MCF 10A (cell line): ENCODE data around the gene MCOLN2. TPM values are rescaled to one million over a fixed set of nuclear protein-coding genes. Genes with fewer than 3 reads are reported as not detected.

Experiments
- BruUV-seq: library from RNA; stranded (reverse); fragments of 400-500 nt; replicated peaks from 2 replicates; lab custom pipeline; 2021; lab: Mats Ljungman, UMichigan
- CTCF ChIA-PET: fragments of 300-600 bp; sonication (Branson Sonifier 250); formaldehyde crosslinking; extraction: SDS; loops from one replicate; lab custom pipeline; 2021; ENCODE audit warnings: antibody characterized with exemption, inconsistent platforms; lab: Yijun Ruan, JAX
- POLR2A ChIA-PET: fragments of 300-600, 350-650 bp; sonication (Branson Sonifier 250); formaldehyde crosslinking; extraction: SDS; loops from one replicate; lab custom pipeline; 2020; ENCODE audit warnings: antibody characterized with exemption, inconsistent platforms; lab: Yijun Ruan, JAX
- DNase-seq: peaks from one replicate; pipeline ENCODE4 v3.0.0-alpha.2; 2018; ENCODE audit not compliant: unreplicated experiment
- H3K27ac Mint-ChIP-seq: one replicate; pipeline ENCODE4 v1.8.0; 2022; ENCODE audit warnings: mild to moderate bottlenecking, low read depth, mixed read lengths; ENCODE audit not compliant: unreplicated experiment
- H3K27me3 Mint-ChIP-seq: one replicate; pipeline ENCODE4 v1.8.0; 2022; ENCODE audit warnings: mixed read lengths; ENCODE audit not compliant: insufficient read depth, unreplicated experiment
- H3K36me3 Mint-ChIP-seq: one replicate; pipeline ENCODE4 v1.8.0; 2022; ENCODE audit warnings: mild to moderate bottlenecking, moderate library complexity, mixed read lengths; ENCODE audit not compliant: insufficient read depth, unreplicated experiment
- H3K4me1 Mint-ChIP-seq: one replicate; pipeline ENCODE4 v1.8.0; 2022; ENCODE audit warnings: mixed read lengths; ENCODE audit not compliant: insufficient read depth, unreplicated experiment
- H3K4me3 Mint-ChIP-seq: one replicate; pipeline ENCODE4 v1.8.0; 2022; ENCODE audit warnings: mild to moderate bottlenecking, moderate library complexity, mixed read lengths; ENCODE audit not compliant: unreplicated experiment
- H3K9me3 Mint-ChIP-seq: one replicate; pipeline ENCODE4 v1.8.0; 2022; ENCODE audit warnings: mixed read lengths; ENCODE audit not compliant: unreplicated experiment
- intact Hi-C: fragments of 100-400 bp; cut with micrococcal nuclease; formaldehyde crosslinking; loops from 2 replicates; pipeline ENCODE4 v1.14.1; 2022
- total RNA-seq: library from RNA; stranded (reverse); gene quantifications from 2 replicates; pipeline ENCODE4 v1.2.3, GENCODE V29; 2022
- TF ChIP-seq, protein P1 (sequence below): fragments of 200-600 bp; IDR thresholded peaks from one replicate; pipeline ENCODE4 v1.8.0; 2022; ENCODE audit warnings: antibody characterized with exemption, mild to moderate bottlenecking; ENCODE audit not compliant: unreplicated experiment

Gene MCOLN2
- total RNA-seq, 1 experiment from 2014 or later = 3.0 TPM

DNA sequence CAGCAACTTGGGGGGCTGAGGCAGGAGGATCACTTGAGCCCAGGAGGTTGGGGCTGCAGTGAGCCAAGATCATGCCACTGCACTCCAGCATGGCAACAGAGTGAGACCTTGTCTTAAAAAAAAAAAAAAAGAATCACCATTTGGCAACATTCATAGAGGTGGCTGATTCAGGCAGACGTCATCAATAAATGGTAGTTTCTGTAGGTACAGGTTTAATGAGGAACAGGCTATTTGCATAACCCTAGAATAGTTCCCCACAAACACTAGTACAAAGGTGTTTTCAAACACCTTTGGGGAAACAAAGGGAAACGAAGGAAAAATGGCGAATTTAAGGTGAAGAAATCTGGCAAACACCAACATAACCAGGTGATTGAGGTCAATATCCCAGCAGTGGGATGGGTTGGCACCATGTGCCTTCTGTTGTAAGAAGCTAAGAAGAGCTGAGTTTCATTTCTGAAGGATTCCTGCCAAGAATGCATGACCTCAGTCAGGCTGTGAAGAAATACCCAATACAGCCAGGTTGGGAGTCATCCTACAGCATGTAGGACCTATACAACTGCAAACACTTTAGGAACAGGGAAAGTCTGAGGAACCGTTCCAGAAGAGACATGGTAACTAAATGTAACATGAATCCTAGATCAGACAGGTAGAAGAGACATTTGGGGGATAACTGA, 109.5 kb downstream of the MCOLN2 start:
- BruUV-seq = no TSS peak
- Mint-ChIP-seq H3K27ac (peak overlapping the region; percentile 88), H3K4me1 (peaks cover 23% of the 10 kb centered on the region), H3K36me3 (no peaks in the 10 kb centered on the region), H3K9me3 (no peaks in the 10 kb centered on the region), H3K4me3 (peak overlapping the region; percentile 67), H3K27me3 (no peaks in the 10 kb centered on the region)
- intact Hi-C loops = loop anchor here (5.0 kb wide), 1 partner anchor 35 kb away; no protein-coding TSS in a partner anchor
- ChIA-PET CTCF (interaction anchor here (0.6 to 0.7 kb wide), 2 partner anchors 41 to 144 kb away, joined by 3 read pairs; no protein-coding TSS in a partner anchor), POLR2A (interaction anchor here (0.6 to 2.4 kb wide), 9 partner anchors 9 to 252 kb away, joined by 3 to 7 read pairs (median 4); no protein-coding TSS in a partner anchor)
- DNase-seq = peak; percentile 95
- TF ChIP-seq, protein P1, sequence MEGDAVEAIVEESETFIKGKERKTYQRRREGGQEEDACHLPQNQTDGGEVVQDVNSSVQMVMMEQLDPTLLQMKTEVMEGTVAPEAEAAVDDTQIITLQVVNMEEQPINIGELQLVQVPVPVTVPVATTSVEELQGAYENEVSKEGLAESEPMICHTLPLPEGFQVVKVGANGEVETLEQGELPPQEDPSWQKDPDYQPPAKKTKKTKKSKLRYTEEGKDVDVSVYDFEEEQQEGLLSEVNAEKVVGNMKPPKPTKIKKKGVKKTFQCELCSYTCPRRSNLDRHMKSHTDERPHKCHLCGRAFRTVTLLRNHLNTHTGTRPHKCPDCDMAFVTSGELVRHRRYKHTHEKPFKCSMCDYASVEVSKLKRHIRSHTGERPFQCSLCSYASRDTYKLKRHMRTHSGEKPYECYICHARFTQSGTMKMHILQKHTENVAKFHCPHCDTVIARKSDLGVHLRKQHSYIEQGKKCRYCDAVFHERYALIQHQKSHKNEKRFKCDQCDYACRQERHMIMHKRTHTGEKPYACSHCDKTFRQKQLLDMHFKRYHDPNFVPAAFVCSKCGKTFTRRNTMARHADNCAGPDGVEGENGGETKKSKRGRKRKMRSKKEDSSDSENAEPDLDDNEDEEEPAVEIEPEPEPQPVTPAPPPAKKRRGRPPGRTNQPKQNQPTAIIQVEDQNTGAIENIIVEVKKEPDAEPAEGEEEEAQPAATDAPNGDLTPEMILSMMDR = no peak

DNA sequence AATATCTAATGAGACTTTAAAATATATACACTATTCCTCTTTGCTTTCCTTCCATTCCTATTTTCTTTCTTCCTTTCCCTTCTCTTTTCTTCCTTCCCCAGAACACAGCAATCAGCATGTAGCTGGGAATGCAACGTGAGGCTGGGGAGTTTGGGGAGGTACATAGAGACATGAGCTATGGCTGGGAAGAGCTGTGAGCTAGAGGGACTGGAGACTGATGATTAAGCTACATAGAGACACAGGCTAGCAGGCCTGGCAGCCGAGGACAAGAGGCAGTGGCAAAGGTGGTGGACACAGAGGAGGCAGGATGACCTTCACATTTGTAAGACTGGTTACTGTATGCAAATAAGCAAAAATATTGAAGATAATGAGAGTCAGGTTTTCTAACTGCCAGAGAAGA, 111.4 kb downstream of the MCOLN2 start:
- no peak for DNase-seq
- H3K36me3 Mint-ChIP-seq = no peaks in the 10 kb centered on the region
- peaks cover 23% of the 10 kb centered on the region for H3K4me1 Mint-ChIP-seq
- ChIA-PET POLR2A (interaction anchor here (1.3 to 2.4 kb wide), 3 partner anchors 28 to 43 kb away, joined by 4 to 7 read pairs (median 5); no protein-coding TSS in a partner anchor), CTCF (interaction anchor here (0.6 to 1.9 kb wide), 6 partner anchors 28 to 110 kb away, joined by 3 to 8 read pairs (median 4); no protein-coding TSS in a partner anchor)
- intact Hi-C loops = loop anchor here (5.0 kb wide), 1 partner anchor 33 kb away; no protein-coding TSS in a partner anchor
- no TSS peak for BruUV-seq
- H3K4me3 Mint-ChIP-seq = no peak overlapping the region
- no peaks in the 10 kb centered on the region for H3K9me3 Mint-ChIP-seq
- no peaks in the 10 kb centered on the region for H3K27me3 Mint-ChIP-seq
- TF ChIP-seq, protein P1 = no peak
- no peak overlapping the region for H3K27ac Mint-ChIP-seq

DNA sequence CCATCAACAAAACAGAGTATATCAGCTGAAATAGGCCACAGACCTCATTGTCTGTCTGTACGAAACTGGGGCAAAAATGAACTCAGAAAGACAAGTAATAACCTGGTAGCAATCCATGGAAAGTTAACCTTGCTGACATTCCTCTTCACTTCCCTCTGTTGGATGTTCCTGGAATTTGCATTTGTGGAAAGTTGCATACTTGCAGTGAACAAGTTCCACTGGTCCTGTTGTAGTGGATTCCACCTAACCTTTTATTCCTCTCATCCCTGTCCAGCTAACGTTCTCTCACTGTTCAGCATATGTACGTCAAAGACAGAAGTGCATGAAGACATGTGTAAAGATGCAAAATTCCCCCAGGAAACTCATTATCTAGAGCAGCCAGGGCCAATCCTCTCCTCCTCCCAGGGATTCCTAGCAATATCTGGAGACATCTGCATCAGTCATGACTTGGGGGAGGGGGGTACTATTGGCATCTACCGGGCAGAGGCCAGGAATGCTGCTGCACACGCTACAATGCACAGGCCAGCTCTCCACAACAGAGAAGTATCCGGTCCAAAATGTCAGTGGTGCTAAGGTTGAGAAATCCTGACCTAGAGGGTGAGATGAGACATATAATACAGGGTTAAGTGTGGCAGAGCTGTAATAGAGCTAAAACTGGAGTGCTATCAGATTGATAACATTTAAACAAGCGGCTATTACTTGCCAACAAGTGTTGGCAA, 112.1 kb downstream of the MCOLN2 start:
- H3K9me3 Mint-ChIP-seq = no peaks in the 10 kb centered on the region
- peaks cover 23% of the 10 kb centered on the region for H3K4me1 Mint-ChIP-seq
- BruUV-seq = no TSS peak
- CTCF ChIA-PET = interaction anchor here (0.6 to 1.9 kb wide), 5 partner anchors 21 to 78 kb away, joined by 3 to 8 read pairs (median 5); no protein-coding TSS in a partner anchor
- DNase-seq = peak; percentile 16
- intact Hi-C loops = loop anchor here (5.0 kb wide), 1 partner anchor 33 kb away; no protein-coding TSS in a partner anchor
- TF ChIP-seq, protein P1 = no peak
- no peak overlapping the region for H3K27ac Mint-ChIP-seq
- no peaks in the 10 kb centered on the region for H3K36me3 Mint-ChIP-seq
- H3K4me3 Mint-ChIP-seq = no peak overlapping the region
- no peaks in the 10 kb centered on the region for H3K27me3 Mint-ChIP-seq
- POLR2A ChIA-PET = interaction anchor here (1.3 to 2.1 kb wide), 2 partner anchors 37 to 42 kb away, joined by 4 to 5 read pairs; no protein-coding TSS in a partner anchor

DNA sequence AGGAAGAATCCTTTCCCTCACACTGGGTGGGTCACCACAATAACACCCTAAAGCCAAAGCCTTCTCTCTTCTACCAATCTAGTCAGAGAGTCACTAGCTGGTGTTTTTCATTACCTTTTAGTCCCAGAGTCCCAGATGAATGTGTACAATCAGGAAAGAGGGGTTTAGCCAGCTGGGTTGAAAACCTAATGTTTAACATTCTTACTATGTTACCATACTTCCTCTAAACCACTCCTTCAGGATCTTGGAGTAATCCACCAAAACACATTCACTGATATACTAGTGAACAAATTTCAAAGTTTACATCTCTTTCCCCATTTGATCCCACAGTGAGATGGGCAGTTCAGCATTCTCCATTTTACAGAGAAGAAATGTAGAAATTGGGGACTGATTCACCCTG, 113.6 kb downstream of the MCOLN2 start:
- H3K36me3 Mint-ChIP-seq = no peaks in the 10 kb centered on the region
- no peak overlapping the region for H3K4me3 Mint-ChIP-seq
- ChIA-PET POLR2A (no interaction called here), CTCF (no interaction called here)
- intact Hi-C loops = no loop called here
- TF ChIP-seq, protein P1 = no peak
- BruUV-seq = no TSS peak
- no peaks in the 10 kb centered on the region for H3K27me3 Mint-ChIP-seq
- no peak for DNase-seq
- no peaks in the 10 kb centered on the region for H3K9me3 Mint-ChIP-seq
- peaks cover 18% of the 10 kb centered on the region for H3K4me1 Mint-ChIP-seq
- no peak overlapping the region for H3K27ac Mint-ChIP-seq
